Activated T-cell treated with anti-CD3 and anti-CD28 coated beads, Interleukin-2, amount 50 U/mL, for 48 hours (primary cell): Measurements from ENCODE around the gene MAPK9.
A peak's percentile ranks its signal among the peaks of the same experiment; 100 is the strongest.

ENCODE experiments used
- DNase-seq, 2 experiments: peaks; one replicate each; pipeline ENCODE4 v3.0.0-alpha.2; 2020

MAPK9 gene

DNA sequence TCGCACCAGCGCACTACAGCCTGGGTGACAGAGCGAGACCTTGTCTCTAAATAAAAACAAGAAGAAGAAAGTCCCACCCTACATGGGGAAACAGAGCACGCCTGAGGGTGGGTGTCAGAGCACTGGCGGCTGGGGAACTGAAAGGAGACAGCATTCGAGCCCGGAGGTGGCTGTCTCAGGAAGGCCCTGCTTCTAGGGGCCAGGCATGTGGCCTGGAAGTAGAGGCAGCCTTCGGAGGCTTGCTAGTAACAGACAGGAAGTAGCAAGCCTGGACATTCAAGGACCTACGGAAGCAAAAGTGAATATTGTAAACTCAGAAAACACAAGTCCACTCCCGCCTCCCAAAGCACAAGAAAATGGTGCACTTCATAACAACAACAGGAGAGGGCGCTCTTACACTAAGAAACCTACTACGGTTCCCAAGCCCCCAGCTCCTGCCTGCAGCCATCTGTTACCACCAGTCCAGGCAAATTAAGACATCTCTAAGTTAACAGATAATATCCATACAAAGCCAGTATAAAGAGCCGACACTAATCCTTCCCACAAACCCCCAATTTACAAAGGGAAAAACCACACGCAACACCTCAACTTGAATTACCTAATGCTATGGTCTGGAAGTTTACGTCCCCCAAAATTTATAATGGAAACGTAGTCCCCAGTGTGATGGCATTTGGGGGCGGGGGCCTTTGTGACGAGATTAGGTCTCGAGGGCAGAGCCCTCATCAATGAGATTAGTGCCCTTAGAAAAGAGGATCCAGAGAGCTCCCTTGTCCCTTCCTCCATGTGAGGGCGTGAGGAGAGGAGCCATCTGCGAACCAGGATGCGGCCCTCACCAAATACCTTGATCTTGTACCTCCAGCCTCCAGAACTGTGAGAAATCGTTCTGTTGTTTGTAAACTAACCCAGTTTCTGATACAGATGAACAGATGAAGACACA lies 90.6 kb downstream of the MAPK9 start:
- peak; percentile 28 to 30 for DNase-seq

DNA sequence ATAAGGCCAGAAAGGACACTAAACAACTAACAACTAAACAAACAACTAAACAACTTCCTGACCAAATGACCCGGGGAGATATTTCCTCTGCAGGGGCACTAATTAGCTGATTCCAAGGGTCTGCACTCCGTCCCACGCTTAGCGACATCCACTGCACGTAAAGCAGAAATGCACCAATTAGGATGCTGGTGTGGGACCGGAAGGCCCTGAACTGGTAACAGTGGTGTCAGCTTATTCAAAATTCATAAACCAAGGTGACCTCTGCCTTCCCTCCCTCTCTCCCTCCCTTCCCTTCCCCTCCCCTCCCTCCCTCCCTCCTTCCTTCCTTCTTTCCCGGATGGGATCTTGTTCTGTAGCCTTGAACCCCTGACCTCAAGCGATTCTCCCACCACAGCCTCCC lies 92.5 kb downstream of the MAPK9 start:
- DNase-seq, result no peak

DNA sequence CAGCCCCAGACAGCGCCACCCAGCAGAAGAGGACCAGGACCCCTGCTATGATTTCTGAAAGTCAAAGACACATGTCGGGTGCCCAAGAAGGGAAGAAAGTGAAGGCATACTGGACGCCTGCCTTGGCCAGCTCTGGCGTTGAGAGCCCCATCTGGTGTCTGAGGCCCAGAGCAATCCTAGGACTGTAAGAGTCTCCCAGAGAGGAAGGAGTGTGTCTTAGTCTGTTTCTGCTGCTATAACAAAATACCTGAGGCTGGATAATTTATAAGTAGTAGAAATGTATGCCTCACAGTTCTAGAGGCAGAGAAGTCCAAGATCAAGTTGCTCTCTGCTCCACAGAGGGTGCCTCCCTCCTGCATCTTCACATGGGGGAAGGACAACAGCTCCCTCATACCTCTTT lies 93.7 kb downstream of the MAPK9 start:
- DNase-seq, result no peak

DNA sequence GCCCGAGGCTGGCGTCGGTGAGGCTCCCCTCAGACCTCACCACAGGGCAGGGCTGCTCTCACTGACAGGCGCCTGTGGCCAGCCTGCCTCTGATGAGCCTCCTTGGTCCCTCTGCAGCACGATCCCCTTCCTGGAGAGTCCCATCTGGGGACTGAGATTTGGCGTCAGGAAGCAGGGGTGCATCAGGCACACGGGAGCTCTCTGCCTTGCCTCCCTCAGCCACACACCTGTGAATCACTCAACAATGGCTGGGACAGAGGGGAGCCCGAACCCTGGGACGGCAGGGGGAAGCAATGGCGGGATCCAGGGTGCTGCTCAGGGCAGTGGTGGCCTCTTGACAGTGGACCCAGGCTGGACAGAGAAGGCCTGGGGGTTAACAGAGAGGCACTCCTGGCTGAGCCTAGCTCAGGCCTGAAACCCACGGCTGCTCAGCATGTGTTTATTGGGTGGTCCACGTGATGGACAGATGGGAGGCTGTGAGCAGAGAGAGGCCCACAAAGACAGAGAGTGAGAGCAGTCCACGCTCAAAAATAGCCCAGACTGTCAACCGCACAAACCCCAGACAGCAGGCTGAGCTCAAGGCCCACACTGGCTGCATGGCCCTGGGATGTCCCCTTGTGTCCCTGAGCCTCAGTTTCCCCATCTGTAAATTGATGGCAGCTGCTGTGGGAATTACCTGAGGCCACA lies 94.7 kb downstream of the MAPK9 start:
- DNase-seq, result no peak

DNA sequence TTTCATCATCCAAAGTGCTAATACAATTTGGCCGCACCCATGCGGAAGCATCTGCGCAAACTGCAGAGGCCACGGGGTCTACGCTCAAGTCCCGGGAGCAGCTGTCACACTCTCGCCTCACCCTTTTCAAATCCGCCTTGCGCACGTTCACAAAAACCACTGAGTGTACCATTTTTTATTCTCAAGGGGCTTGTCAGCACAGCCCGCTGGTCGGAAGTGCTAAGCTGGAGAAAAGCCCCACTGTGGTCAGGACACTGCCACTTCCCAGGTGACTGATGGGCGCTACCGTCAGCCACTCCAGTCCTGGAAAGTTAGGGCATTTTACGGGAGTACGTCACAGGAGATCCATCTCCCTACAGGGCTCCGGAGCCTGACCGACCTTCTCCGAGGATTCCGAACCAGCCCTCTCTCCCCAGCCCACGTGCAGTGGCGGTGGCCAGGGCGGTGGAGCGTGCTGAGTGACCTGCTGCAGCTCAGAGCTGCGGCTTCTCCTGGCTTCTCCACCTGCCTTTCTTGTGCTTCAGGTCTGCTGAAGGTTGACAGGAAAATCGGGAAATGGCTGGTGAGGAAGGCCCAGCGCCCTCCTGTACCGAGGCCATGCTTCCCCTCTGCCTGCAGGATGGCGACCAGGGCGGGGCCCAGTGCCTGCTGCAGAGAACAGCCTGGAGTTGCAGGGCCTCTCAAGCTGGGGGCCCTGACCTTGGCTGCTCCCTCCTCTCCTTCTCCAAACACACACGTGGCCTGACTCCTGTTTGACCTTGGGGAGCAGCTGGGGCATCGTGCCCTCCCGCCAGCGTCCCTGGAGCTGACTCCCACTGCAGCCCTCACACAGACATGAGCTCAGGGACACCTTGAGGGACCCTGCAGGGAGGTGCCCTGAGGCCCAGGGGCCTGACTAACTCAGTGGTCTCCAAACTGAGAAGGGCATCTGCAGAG lies 97.2 kb downstream of the MAPK9 start:
- no peak for DNase-seq

DNA sequence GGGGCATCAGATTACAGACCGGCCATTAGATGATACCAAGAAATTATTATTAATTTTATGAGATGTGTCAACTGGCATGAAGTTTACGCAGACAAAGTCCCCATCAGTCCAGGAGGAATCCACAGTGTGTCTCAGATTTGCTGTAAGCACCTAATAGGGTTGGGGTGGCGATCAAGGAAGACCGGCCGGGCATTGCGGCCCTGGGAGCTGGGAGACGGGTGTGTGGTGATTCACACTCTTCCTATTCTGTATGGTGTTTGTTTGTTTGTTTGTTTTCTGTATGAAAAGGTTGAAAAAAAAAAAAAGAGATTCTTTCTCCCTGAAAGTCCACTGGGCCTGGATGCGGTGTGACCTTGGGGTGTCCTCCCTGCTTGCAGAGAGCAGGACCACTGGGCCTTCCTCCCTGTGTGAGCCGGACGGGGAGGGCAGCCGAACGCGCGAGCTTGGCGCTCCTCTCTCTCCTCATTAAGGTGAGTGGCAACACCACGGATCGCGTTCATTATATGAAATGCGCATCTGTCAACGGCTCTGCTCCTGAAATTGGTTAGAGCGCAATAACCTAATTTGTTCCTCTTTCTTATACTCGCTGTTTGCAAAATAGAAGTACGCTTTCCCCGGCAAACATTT lies 98.0 kb downstream of the MAPK9 start:
- DNase-seq, result no peak

DNA sequence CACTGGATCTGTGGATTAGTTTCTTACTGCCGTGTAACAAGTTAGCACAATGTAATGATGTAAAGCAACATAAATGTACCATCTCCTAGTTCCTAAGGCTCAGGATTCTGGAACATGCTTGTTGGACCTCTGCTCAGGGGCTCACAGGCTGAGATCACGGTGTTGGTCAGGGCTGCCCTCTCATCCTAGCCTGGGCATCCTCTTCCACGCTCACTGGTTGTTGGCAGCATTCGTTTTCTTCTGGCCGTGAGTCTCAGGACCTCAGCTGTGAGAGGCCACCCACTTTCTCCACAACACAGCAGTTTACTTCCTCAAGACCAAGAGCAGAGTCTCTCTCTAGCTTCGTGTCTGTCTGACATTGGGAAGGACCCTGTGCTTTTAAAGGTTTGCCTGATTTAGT lies 100.2 kb downstream of the MAPK9 start:
- DNase-seq, result no peak

DNA sequence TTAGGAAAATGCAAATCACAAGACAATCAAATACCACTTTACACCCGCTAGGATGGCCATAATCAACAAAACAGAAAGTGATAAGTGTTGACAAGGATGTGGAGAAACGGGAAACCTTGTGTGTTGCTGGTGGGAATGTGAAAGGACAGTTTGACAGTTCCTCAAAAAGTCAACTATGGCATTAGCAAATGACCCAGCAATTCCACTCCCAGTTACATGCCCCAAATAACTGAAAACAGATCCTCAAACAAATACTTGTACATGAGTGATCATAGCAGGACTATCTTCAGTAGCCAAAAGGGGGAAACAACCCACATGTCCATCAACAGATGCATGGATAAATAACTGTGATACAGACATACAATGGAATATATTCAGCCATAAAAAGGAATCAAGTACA lies 104.1 kb downstream of the MAPK9 start:
- no peak for DNase-seq
